HG03432 (cell line): ENCODE measurements around the gene XRCC4.
"Not testable (repeated sequence)": the region's sequence is repeated elsewhere in the genome, so short reads cannot be mapped to it uniquely, and the experiment has no call there.

Experiments
- ATAC-seq: cut with Tn5 transposase; IDR thresholded peaks from one replicate; pipeline ENCODE4 v1.9.1; 2021; ENCODE audit warnings: mild to moderate bottlenecking, moderate library complexity; ENCODE audit not compliant: unreplicated experiment

The XRCC4 gene

GRCh38 chr5:83337453-83338035 lies 260.2 kb downstream of the XRCC4 start:
- ATAC-seq: no peak

DNA sequence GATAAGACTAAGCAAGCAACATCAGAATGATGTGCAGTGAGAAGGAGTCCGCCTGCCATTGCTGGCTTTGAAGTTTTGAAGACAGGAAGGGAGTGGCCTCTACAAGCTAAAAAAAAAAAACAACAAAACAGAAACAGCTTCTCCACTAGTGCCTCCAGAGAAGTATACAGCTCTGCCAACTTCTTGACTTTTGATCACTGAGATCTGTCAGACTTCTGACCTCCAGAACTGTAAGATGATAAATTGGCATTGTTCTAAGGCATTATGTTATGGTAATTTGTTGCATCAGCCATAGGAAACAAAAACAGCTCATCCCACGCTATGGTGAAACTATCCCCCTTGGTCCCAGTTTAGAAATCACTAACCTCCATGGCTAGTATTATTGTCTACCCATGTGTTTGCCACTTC lies 263.2 kb downstream of the XRCC4 start:
- ATAC-seq: peak; percentile 50

GRCh38 chr5:83341815-83342334 lies 264.5 kb downstream of the XRCC4 start:
- ATAC-seq: no peak

DNA sequence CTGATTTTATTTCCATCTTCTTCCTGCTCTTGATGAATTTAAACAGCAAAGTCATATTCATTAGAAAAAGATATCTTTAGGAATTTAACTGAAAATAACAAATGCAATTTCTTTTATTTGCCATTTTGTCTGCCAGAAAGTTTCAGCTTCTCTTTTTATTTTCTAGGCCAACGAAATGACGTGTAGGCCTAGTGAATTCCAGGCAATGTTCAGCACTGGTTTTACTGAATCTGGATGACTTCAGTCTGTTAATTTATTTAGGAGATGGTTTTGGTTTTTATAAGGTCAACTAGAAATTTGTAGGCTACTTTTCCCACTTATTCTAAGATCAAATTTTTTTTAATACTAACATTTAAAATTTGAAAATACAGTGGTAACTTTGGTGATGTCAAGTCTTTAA lies 265.1 kb downstream of the XRCC4 start:
- no peak for ATAC-seq

DNA sequence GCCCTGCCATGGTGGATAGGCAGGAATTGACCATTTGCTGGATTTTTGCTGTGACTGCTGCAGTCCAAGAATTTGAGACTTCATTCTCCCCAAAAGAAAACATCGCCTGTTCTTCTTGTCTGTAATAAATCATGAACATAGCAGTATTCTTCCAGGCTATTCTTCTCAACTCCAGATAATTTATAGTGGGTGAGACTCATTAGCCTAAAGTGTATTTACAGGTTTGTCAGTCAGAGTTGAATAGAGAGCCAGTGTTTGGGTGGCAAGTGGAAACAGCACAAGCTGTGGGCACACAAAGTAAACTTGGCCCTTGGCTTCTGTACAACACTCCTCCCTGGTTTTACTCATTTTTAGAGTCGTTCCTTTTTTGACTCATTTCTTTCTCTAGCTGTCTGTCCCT lies 266.0 kb downstream of the XRCC4 start:
- ATAC-seq: no peak

GRCh38 chr5:83345423-83345822 lies 268.1 kb downstream of the XRCC4 start:
- ATAC-seq: no peak

GRCh38 chr5:83348281-83348780 lies 271.0 kb downstream of the XRCC4 start:
- no peak for ATAC-seq

DNA sequence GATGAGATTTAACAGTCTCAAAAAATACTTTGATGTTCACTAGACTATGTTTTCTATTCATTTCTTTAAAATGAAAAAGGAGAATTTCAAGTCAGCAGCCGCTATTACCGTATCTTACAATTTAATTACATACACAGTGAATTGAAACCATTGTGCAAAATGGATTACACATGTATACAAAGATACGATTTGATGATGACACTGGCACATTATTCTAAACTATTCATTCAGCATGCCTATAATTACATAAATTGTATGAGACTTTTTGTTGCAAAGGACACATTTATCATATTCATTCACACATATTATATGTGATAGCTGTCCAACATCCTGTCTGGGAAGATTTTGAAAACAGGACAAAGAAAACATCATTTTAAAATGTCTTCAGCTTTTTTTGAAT lies 275.9 kb downstream of the XRCC4 start:
- ATAC-seq: no peak

DNA sequence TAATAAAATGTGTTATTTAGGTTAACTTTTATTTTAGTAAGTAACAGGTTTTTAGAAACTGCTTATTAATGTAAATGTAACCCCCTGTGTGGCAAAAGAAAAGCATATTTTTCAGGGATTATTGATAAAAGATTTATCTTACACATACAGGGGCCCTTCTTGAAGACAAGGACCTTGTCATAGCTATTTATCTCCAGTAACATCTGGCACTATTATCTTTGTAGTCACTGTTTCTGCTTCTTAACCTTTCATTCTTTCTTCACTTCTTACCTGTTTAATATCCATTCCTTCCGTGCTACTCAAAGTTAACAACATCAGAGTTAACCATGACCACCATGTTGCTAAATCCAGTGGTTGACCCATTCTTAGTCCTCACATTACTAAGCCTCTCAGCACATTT lies 276.4 kb downstream of the XRCC4 start:
- ATAC-seq: no peak

- ATAC-seq: no peak
Observed at GRCh38 chr5:83354958-83355357, 277.6 kb downstream of the XRCC4 start.

DNA sequence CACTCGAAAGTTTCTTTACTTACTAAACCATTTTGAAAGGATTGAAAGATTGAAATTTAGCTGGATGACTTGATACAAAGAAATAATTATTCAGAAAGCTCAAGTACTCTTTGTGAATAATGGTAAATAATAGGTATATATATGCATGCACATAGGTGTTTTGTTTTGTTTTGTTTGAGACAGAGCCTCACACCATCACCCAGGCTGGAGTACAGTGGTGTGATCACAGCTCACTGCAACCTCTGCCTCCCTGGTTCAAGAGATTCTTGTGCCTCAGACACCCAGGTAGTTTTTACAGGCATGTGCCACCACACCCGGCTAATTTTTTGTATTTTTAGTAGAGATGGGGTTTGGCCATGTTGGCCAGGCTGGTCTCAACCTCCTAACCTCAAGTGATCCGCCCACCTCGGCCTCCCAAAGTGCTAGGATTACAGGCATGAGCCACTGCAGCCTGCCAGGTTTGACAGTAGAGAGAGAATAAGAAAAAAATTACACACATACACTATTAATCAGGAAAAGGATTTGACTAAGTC lies 278.2 kb downstream of the XRCC4 start:
- not testable (repeated sequence) for ATAC-seq

- ATAC-seq: peak; percentile 60
Observed at GRCh38 chr5:83357621-83358231, 280.4 kb downstream of the XRCC4 start.

DNA sequence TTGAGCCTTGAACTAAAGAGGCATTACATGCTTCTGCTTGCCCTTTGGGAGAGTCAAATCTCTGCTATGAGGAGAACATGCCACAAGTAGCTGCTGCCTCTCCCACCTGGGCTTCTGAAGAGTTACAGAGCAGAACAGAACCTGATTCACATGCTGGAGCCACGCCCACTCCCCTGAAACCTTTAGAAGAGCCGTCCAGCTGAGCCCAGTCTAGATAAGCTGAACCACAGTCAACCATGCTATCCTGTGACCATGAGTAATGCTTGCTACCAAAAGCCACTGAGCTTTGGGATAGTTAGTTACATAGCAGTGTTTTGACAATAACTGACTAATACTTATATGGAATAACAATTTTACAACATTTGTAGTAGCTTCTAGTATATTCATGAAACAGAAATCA lies 283.2 kb downstream of the XRCC4 start:
- ATAC-seq: no peak

DNA sequence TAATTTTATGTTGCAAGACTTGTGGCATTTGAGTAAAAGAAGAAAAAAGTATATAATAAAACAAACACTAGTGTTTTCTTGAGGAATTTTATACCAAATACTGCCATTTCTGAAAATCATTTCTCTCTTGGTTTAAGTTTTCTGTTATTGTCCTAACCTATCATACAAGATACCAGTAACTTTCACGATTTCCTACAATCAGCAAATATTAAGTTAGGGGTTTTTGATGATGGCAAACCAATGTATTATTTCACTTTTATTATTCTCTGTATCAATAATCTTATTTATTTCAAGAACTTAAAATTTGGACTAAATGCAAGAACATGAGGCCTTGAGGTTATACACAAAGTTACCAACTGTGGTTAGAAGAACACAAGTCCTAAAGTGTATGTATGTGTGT lies 285.2 kb downstream of the XRCC4 start:
- ATAC-seq: no peak

GRCh38 chr5:83363111-83363885 lies 286.0 kb downstream of the XRCC4 start:
- no peak for ATAC-seq

DNA sequence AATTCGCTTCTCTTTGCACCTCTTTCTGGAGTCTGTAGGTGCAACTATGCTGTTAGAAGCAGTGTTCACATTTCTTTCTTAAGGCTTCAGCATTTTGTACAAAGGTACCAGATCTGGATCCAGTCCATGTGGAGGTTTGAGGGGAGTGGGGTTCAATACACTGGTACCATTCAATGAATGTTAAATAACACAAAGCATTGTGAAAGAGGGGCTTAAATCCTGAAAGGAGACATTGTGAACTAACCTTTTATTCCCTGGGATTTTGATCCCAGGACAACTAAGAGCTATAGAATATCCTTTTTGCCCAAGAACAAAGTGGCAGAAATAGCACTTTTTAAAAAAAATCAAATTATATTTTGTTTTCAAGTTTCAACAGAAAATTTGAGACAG lies 286.5 kb downstream of the XRCC4 start:
- no peak for ATAC-seq

GRCh38 chr5:83364312-83365299 lies 287.3 kb downstream of the XRCC4 start:
- peak; percentile 72 for ATAC-seq

- ATAC-seq: peak; percentile 48
Observed at GRCh38 chr5:83368319-83368718, 291.0 kb downstream of the XRCC4 start.

DNA sequence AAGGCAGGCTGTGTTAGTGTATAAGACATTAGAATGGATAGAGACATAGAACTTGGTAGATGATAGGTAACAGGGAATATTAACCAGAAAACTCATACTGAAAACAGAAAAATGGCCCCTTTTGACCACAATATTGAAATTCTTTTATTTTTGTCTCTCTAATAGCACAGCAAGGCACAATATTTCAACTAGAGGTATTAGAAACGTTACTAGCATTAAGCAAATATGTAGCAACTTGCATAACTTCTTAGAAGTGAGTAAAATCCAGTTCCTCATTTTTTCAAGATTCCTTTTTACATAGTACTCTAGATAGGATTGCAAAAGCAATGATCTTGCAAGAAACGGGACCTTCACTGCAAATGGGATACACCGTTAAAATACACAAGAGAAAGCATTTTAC lies 291.5 kb downstream of the XRCC4 start:
- ATAC-seq: peak; percentile 55

DNA sequence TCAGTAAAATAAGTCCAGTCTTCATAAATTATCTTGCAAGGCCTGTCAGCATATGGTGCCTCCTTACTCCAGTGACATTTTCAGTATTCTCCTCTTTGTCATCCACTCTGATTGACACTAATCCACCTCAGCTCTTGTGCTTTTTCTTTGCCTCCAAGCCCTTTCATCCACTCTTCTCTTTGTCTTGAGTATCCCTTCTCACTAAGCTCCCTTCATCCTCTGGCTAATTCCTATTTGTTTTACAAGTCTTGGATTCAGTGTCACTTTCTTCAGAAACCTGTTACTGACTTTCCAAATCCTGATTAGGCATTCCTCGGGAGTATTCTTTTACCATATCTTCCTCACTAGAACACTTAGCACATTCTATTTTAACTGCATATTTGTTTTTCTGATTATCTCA lies 293.6 kb downstream of the XRCC4 start:
- ATAC-seq: no peak
